Activated CD8-positive, alpha-beta memory T cell treated with anti-CD3 and anti-CD28 coated beads, Interleukin-2, amount 50 U/mL, for 1 hour (primary cell): Measurements from ENCODE around the gene SHISAL1.

Experiments used
- DNase-seq: peaks from one replicate; pipeline ENCODE4 v3.0.0-alpha.2; 2020; ENCODE audit errors: extremely low read depth

Gene SHISAL1

DNA sequence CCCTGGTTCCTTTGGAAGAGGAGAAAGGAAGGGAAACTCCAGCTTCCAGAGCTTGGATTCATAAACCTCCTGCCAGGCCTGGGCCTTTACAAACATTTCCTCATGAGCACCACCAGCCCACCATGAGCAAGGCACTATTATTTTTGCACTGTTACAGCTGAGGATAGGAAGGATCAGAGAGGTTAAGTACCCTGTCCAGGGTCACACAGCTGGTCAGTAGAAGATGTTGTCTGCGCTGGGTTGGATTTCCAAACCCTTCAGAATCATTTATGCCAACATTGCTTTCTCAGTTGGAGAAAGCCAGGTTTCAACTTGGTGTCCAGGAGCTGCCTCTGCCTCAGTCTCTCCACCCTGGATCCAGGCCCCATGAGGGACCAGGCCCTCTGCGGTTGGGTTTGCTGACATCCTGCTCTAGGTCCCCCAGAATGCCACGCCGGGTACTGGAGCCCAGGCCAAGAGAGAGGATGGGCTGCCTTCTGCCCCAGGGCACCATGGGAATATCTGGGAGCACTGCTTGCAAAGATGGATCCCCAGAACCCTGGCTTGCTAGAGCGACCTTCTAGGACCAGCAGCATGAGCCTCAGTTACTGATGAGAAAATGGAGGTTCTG lies 29.7 kb upstream of the SHISAL1 start:
- no peak for DNase-seq

DNA sequence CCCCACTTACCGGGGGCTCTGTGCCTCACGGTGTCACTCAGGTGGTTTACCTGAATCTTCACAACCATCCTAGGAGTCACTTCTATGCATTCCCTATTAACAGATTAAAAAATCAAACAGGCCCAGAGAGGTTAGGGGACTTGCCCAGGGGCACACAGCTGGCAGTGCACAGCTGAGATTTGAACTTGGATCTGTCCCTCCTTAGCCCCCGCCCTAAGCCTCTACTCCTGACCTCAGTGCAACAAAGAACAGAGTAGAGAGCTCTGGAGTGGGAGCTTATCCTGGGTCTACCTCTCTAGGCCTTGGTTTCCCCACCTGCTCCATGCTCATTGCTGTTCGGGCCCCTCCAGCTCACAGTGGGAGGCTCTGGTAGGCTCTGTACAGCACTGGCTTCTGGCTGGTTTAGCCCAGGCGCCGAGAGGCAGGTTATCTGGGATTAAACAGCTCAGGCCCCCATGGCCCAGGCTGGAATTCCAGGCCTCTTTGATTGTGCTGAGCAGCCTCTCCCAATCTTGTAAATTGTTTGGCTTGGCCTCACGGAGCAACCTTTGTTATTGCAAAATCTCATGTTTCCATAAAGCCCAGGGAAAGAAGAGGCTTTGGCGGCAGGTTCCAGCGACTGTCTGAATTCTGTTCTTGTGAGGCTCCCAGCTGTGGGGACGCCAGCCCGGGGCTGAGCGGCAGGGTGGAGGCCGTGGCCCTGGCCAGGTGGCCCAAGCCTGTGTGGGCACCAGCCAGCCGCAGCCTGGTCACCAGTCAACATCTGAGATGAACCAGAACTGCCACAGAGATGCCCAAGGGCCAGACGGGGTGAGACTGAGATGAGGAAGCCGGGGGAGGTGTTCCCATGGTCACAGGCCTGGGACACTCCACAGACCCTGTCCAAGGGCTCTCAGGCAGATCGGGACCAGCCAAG lies 28.9 kb upstream of the SHISAL1 start:
- DNase-seq: no peak

DNA sequence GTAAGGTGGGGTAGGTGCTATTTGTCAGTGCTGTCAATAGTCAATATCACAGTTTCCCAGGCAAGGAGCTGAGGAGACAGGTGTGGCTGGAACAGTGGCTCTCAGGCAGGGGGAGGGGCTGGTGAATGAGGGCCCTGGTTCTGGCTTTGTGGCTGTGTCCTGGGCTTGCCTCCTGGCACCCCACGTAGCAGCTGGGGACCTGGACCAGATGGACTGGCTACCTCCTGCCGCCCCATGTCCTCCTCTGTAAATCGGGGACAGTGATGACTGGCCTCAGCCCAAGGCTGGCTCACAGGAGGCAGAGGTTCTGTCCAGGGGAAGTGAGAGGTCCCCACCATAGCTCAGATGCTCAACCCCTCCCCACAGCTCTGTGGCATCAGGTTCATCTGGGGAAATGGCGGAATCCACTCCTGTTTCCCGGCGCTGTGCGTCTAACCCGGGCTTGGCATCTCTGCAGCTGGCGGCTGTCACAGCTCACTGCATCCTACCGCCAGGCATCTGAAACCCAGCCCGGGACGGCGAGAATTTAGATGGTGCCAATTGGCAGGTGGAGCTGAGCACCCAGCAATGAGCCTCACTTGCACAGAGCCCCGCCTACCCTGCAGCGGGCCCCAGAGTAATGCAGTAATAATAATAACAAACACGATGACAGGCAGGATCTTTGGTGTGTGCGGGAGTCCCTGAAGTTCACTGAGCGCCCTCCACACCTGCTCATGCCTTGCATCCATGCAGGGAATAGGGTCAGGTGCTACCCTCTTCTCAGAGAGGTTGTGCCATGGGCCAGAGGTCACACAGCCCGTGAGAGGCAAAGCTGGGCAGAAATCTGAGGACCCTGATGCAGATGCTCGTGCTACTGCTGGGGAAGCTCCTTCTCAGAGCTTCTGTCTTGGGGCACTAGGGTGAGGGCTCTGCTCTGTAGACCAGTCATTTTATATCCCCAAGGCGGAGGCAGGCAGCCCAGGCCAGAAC lies 27.8 kb upstream of the SHISAL1 start:
- DNase-seq: no peak

DNA sequence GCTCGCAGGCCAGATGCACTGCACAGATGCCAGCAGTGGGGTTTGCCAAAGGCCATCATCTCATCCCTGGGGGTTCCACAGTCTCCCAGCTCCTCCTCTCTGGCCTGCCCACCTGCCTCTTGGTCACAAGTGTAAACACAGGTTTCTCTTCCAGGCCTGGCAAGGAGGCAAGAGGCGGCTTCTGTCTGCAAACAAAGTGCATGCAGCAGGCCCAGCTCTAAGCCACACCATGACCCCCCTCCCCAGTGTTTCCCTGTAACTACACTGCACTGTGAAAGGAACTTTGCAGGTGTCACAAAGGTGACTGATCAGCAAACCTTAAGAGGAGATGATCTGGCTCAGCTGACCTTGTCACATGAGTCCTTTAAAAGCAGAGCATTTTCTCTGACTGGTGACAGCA lies 26.2 kb upstream of the SHISAL1 start:
- DNase-seq: no peak

DNA sequence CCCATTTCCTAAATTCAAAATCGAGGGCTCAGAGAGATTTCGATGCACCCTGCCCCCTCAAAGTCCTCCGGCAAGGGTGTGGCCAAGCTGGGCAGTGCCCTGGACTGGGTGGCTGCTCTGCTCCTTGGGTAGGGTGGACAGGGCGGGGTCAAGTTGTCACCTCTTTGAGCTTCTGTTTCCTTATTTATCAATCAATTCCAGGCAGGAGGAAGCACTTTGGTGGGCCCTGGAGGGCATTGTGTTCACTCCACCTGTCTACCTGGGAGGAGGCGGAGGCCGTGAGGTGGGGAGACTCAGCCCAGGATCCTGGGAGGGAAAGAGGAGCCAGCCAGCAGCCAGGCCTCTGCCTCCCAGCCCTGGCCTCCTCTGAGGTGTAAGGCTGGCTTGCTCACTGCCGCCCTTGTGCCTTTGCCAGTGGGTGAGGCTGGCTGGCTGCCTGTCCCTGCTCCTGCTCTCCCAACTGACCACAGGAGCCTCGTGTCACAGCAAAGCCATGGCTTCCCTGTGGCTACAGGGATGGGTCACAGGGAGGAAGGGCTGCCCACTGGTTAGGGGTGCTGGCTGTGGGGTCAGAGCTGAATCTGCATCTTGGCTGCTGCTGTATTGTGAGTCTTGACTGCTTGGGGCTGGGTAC lies 25.5 kb upstream of the SHISAL1 start:
- no peak for DNase-seq

DNA sequence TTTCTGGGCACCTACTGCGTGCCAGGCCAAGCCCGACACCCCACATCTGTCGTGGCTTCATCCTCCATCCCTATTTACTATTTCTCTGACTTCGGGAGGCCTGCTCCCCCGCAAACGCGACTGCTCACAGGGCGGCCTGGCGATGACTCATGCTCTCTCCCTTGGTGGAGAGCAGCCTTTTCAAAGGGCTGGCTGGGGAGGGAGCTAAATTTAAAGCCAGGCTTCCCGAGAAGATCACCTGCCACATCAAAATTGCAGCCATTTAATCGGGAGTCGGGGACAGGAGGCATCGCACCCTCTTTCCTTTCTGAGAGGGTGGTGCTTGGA lies 24.9 kb upstream of the SHISAL1 start:
- no peak for DNase-seq

DNA sequence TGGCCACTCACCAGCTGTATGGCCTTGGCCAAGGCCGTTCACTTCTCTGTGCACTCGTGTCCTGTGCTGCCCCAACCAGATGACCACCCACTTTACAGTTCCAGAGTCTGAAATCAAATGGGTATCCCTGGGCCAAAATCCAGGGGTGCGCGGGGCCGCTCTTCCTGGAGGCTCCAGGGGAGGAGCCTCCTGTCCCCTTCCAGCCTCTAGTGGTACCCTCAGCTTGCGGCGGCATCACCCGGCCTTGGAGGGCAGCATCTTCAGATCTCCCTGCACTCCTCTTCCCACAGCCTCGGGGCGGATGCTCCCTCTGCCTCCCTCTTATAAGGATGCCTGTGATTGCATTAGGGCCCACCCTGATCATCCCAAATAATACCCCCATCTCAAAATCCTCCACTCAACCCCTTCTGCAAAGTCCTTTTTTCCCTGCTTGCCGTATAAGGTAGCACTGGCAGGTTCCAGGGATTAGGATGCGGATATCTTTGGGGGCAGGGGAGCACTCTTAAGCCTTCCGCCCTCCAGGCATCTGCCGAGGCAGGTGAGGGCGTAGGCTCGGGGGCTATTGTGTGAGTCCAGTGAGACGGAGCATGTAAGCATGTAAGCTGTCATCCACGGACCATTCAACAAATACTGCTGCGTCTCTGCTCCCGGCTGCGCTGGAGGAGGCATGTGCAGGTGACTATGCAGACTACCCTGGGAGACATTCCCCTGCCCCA lies 24.4 kb upstream of the SHISAL1 start:
- no peak for DNase-seq

DNA sequence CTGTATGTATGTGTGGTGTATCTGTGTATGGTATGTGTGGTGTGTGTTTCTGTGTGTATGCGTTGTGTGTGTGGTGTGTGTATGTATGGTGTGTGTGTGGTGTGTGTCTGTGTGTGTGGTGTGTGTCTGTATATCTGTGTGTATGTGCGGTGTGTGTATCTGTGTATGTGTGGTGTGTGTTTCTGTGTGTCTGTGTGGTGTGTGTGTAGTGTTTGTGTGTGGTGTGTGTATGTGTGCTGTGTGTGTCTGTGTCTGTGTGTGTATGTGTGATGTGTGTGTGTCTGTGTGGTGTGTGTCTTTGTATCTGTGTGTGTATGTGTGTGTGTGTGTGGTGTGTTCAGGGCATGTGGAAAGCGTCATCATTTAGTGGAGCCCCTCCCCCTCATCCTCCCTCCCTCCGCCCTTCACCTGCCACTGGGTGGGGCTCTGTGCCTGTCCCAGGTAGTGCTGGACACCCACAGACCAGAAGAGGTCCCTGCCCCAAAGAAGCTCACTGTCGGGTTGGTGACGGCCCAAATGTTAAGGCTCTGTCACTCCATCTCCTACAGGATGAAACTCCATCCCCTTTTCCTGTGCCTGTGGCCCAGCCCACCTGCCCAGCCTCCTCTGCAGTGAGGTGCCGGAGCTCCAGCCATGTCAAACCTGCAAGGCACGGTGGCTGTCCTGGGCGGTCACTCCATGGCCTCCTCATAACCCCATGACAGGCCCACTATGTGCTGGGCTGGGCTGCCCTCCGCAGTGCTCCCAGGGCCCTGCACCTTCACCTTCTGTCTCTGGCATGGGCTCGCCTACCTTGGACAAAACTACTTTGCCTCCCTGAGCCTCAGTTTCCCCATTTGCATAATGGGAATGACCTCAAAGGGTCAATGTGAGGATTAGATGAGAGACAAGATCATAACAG lies 23.4 kb upstream of the SHISAL1 start:
- no peak for DNase-seq

DNA sequence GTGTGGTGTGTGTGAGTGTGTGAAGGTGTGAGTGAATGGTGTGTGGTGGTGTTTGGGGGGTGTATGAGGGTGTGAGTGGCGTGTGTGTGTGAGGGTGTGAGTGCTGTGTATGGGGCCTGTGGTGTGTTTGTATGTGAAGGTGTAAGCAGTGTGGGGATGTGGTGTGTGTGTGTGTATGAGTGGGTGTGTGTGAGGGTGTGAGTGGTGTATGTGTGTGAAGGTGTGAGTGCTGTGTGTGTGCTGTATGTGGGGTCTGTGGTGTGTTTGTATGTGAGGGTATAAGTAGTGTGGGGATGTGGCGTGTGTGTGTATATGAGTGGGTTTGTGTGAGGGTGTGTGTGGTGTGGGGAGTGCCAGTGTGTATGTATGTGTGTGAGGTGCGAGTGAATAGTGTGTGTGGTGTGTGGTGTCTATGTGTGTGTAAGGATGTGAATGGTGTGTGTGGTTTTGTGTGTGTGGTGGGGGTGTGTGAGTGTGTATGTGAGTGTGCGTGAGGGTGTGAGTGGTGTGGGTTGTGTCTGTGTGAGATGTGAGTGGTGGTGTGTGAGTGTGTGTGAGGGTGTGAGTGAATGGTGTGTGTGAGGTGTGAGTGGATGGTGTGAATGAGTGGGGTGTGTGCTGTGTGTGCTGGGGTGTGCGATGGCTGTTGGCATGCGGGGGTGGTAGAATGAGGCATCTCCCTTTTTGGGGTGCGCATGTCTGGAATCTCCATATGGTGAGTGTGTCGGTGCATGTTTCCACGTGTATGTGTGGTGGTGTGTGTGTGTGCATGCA lies 22.5 kb upstream of the SHISAL1 start:
- no peak for DNase-seq

DNA sequence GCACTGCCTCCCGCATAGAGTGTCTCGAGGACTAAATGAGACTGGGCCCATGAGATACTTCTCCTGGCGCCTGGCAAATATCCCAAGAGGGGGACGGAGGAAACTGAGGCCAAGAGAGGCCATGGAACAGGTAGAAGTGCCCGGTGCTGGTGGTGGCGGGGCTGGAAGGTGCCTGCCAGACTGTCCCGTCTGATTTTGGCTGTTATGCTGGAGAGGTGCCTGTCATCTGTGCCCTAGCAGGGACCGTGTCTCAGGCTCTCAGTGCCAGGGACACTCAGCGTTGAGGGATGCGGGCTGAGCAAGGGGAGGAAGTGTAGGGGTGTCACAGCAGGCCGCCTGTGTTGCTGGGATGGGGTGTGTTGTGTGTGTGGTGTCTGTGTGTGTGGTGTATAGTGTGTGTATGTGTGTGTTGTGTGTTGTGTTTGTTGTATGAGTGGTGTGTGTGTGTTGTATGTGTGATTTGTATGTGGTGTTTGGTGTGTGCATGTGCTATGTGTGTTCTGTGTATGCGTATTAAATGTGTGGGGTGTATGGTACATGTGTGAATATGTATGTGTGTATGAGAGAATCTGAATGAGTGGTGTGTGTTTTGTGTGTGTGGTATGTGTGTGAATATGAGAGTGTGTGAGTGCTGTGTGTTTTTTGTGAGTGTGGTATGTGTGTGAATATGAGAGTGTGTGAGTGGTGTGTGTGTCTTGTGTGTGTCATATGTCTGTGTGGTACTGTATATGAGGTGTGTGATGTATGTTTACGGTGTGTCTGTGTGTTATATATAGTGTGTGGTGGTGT lies 21.3 kb upstream of the SHISAL1 start:
- no peak for DNase-seq

DNA sequence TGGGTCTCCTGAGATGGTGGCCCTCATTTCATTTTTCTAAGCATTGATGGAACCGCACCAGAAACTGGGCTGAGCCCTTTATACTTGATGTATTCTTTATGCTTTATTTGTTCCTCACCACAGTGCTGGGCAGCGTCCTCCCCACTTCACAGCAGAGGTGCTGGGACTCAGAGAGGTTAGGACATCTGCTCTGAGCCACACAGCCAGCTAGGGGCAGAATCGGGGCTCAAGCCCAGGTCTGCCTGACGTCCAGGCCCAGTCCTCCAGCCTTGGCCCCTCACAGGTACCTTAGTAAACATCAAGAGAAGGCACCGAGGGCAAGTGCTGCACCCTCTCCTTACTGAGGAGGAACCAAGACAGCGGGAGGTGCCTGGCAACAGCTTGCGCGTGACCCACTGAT lies 20.2 kb upstream of the SHISAL1 start:
- no peak for DNase-seq

DNA sequence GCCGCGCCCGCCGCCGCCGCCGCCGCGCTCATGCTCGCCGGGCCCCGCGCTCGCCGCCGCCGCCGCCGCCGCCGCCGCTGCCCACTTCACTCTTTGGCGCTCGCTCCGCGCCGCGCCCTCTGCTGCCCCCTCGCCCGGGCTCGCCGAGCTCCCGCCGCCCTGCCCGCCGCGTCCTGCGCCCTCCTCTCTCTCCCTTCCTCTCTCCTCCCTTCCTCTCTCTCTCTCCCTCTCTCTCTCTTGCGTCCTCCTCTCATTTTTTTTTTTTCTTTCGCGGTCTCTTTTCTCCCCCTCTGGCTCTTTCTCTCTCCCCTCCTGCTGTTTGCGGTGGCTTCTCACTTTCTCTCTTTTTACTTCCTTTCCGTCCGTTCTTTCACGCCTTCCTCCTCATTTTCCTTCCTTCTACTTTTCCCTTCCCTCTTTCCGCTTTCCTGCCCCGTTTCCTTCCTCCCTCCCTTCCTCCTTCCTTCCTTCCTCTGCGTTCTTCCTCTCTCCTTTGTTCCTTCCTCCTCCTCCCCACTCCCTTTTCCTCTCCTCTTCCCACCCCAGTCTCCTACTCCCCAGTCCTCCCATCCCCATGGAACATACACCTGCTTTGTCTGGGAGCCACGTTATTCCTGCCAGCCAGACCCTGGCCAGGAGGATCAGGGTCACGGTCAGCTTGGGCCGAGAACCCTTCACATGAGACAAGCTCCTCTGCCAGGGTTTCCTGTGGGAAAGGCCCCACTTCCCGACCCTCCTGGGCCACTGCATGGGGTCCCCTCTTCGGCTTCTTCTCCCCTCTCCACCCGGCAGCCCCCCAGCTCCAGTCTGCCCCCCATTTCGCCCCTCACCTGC lies 19.3 kb upstream of the SHISAL1 start:
- no peak for DNase-seq

DNA sequence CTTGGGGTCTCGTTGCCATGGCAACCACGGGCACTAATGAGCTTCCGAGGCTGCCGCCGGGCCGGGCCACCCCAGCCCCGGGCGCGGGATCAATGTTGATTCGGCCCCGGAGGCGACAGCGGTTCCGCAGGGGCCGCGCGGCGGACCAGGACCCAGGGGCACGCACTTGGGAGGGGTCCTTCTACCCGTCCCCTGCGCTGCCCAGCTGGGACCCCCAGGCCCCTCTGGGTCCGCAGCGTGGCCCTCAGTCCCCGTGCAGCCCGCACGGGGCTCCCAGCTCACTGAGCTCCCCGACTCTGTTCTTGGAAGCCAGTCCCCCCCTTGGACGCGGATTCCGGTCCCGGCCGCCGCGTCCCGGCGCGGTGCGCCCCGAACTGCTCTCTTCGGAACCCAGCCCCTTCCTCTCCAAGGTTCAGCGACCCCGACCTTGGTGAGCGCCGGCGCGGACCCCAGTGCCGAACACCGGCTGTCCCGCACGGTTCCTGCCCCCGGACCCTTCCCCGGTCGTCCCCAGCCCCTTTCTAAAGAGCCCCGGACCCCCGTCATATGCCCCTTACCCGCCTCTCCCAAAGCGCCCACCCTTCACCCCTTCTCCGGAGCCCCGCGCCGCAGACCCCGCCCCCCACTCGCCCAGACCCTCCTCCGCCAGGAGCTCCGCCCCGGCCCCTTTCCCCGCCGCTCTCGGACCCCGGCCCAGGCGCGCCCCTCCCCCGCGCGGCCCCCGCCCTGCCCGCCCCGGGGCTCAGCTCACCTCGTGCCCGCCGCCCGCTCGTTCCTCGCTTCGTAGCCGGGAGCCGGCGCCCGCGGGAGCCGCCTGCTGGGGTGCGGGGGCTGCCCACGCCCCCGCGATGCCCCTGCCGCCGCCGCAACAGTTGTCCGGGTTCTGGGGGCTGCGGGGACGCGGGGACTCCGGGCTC lies 18.3 kb upstream of the SHISAL1 start:
- no peak for DNase-seq

DNA sequence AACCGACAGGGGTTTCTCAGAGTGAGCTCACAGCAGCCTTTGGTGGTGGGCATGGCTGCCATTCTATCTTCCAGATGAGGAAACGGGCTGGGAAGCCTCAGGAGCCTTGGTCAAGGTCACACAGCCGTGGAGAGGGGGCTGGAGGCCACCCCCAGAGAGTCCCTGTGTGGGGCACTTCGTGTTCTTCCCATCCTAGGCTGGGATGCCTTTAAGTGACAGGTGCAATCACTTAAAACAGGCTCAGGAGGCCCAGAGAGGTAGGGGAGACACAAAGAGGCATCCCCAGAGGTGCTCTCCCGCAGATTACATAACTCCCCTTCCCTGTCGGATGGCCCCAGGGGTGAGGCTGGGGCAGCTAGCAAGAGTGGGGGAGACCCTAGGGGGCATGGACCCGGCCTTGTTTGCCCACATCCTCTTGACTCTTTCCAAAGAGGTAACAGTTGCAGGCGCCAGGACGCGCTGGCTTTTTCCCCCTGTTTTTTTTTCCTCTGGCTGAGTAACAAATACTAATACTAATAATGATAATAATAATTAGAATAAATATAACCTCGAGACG lies 17.5 kb upstream of the SHISAL1 start:
- no peak for DNase-seq

DNA sequence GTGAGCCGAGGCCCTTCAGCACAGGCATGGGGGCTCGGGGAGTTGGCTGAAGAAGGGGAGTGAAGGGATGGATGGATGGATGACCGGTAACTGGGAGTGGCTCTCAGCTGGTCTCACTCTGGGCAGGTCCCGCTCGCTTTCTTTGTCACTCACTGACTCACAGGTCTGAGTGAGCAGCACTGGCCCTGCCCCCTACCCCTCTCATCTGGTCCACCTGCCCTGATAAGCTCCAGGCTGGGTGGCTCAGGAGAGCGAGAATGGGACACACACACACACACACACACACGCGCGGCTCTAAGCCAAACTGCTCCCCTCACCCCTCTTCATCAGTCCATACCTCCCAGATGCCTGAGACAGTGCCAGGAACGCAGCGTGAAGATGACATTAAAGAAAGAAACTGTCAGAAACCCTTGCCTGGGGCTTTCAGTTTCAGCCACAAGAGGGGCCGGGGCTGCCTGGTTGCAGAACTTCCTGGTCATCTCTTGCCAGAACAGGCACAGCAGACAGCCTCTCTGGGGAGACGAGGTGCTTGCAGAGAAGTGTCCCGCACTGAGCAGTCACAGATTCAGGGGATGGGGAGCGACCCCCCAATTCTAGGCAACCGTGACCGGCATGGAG lies 16.5 kb upstream of the SHISAL1 start:
- no peak for DNase-seq

DNA sequence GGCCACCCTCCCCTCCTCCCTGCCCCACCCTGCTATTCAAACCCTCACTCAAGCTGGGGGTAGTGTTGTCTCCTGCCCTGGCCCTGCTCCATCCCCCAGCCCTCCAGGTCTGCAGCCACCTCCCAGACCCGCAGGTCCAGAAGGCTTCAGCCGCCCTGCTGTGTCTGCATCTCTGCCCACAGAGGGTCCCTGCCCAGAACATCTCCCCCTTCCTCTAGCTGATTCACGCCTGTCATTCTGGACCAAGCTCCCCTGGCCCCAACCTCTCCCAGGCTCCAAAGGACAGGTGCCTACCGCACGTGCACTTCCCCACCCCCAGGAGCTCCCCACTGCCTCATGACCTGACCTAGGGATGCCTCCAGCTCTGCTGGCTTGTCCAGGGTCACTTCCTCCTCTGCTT lies 16.0 kb upstream of the SHISAL1 start:
- no peak for DNase-seq
